HL-60 (cell line): ENCODE data around the gene ATP2A2.

Source experiments
- DNase-seq, 2 experiments: peaks; one replicate each; pipeline ENCODE4 v3.0.0-alpha.2; 2010 to 2020; ENCODE audit warnings: low read depth in 1 of 2, low spot score in 1 of 2
- H3K27ac ChIP-seq: fragments of 250-450 bp; sonication (Bioruptor Pico); replicated peaks from 2 replicates; pipeline ENCODE4 v1.5.1; 2020; ENCODE audit warnings: mild to moderate bottlenecking, moderate library complexity
- H3K27me3 ChIP-seq: fragments of 250-450 bp; sonication (Bioruptor Pico); 2 replicates; pipeline ENCODE4 v1.5.1; 2021; ENCODE audit warnings: mild to moderate bottlenecking, moderate library complexity; ENCODE audit not compliant: insufficient read depth, poor library complexity, severe bottlenecking
- H3K4me3 ChIP-seq: replicated peaks from 2 replicates; pipeline ENCODE4 v1.5.1; 2011; ENCODE audit warnings: mild to moderate bottlenecking, control low read depth, low read length; ENCODE audit not compliant: insufficient read depth
- CTCF ChIP-seq: IDR thresholded peaks from one replicate; pipeline ENCODE4 v1.5.1; 2011; ENCODE audit warnings: low read length, control low read depth, inconsistent platforms; ENCODE audit not compliant: insufficient read depth
- GABPA ChIP-seq: IDR thresholded peaks from 2 replicates; pipeline ENCODE4 v1.6.1; 2012; ENCODE audit warnings: low read depth
- POLR2AphosphoS5 ChIP-seq: IDR thresholded peaks from 2 replicates; pipeline ENCODE4 v1.6.1; 2012; ENCODE audit warnings: low read depth
- REST ChIP-seq: IDR thresholded peaks from 2 replicates; pipeline ENCODE4 v1.6.1; 2012; ENCODE audit warnings: low read depth; ENCODE audit not compliant: insufficient replicate concordance
- SPI1 ChIP-seq: IDR thresholded peaks from 2 replicates; pipeline ENCODE4 v1.6.1; 2012; ENCODE audit warnings: low read depth, mild to moderate bottlenecking, borderline replicate concordance

The ATP2A2 gene

DNA sequence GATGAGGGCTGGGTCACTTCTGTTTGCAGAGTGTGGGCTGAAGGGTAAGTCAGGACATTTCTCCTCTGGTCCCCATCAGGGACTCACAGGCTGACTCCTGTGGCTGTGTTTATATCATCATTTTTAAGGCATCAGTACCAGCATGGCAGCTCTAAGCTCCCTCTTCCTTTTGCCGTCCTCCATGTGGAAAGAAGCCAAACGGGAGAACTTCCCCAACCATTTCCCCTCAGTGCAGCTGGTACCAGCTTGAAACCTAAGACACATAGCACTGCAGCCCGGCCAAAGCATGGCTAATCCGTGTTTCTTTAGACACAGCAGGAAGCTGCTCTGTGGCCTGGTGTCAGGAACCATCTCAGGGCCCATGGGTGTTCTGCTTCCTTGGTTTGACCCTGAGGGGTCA is 31.9 kb upstream of the ATP2A2 start:
- no peak for TF ChIP-seq REST
- TF ChIP-seq SPI1, result no peak
- no peak for TF ChIP-seq POLR2AphosphoS5
- no peak for TF ChIP-seq CTCF
- Histone ChIP-seq H3K27me3 (no peaks in the 10 kb centered on the region), H3K4me3 (no peak overlapping the region), H3K27ac (no peak overlapping the region)
- DNase-seq, result no peak

GRCh38 chr12:110249716-110250225 is 31.3 kb upstream of the ATP2A2 start:
- H3K27me3 ChIP-seq, result no peaks in the 10 kb centered on the region
- no peak for DNase-seq
- no peak overlapping the region for H3K27ac ChIP-seq
- no peak for TF ChIP-seq CTCF
- TF ChIP-seq GABPA, result no peak
- no peak for TF ChIP-seq POLR2AphosphoS5
- TF ChIP-seq REST, result no peak
- no peak for TF ChIP-seq SPI1
- no peak overlapping the region for H3K4me3 ChIP-seq

- H3K27ac ChIP-seq, result no peak overlapping the region
- DNase-seq, result no peak
- H3K27me3 ChIP-seq, result no peaks in the 10 kb centered on the region
- H3K4me3 ChIP-seq, result no peak overlapping the region
- TF ChIP-seq POLR2AphosphoS5, result no peak
These were observed 29.7 kb upstream of the ATP2A2 start for GRCh38 chr12:110251381-110251780.

GRCh38 chr12:110252716-110253115 is 28.3 kb upstream of the ATP2A2 start:
- Histone ChIP-seq H3K4me3 (no peak overlapping the region), H3K27ac (no peak overlapping the region), H3K27me3 (no peaks in the 10 kb centered on the region)
- no peak for DNase-seq
- TF ChIP-seq GABPA, result no peak
- no peak for TF ChIP-seq SPI1
- TF ChIP-seq REST, result no peak
- TF ChIP-seq CTCF, result no peak
